ENCODE measurements around the gene COL23A1. TPM values are rescaled to one million over a fixed set of nuclear protein-coding genes. Genes with fewer than 3 reads are reported as not detected.

The COL23A1 gene
- total RNA-seq, 1 experiment from 2014 or later: not detected

GRCh38 chr5:178288401-178289368, 301.5 kb downstream of the COL23A1 start:
- Histone ChIP-seq H3K4me1 (ENCODE audit: insufficient read depth, low read length) (peaks cover 12% of the 10 kb centered on the region; the same call in 1 of the 2 replicates), H3K36me3 (ENCODE audit: low read depth, low read length) (no peaks in the 10 kb centered on the region), H3K27ac (ENCODE audit: low read length) (no peak overlapping the region), H4K20me1 (ENCODE audit: low read length) (no peaks in the 10 kb centered on the region), H3K9ac (ENCODE audit: low read length) (no peak overlapping the region), H3K9me3 (ENCODE audit: low read length) (no peaks in the 10 kb centered on the region), H3K4me3 (ENCODE audit: low read length) (peak overlapping the region; percentile 11; the same call in 1 of the 2 replicates), H3K4me2 (ENCODE audit: low read length) (peak overlapping the region; percentile 50), H3K79me2 (ENCODE audit: low read length) (no peaks in the 10 kb centered on the region), H3K9me2 (replicated peaks; ENCODE audit: low read length) (no peaks in the 10 kb centered on the region), H2AFZ (ENCODE audit: low read length) (no peak overlapping the region; the same call in 1 of the 2 replicates), H3K27me3 (ENCODE audit: low read length) (peaks cover 51% of the 10 kb centered on the region), H3F3A (ENCODE audit: low read length, unreplicated experiment) (no peaks in the 10 kb centered on the region)
- ChIA-PET POLR2A (ENCODE audit: unreplicated experiment) (no interaction called here), CTCF (no interaction called here)
- peak; percentile 56 for DNase-seq
- intact Hi-C loops (cut with micrococcal nuclease): no loop called here
- peak; percentile 10 for TF ChIP-seq EZH2 (IDR thresholded peaks at IDR 0.05; ENCODE audit: low read length, unreplicated experiment)
- TF ChIP-seq, protein P1, sequence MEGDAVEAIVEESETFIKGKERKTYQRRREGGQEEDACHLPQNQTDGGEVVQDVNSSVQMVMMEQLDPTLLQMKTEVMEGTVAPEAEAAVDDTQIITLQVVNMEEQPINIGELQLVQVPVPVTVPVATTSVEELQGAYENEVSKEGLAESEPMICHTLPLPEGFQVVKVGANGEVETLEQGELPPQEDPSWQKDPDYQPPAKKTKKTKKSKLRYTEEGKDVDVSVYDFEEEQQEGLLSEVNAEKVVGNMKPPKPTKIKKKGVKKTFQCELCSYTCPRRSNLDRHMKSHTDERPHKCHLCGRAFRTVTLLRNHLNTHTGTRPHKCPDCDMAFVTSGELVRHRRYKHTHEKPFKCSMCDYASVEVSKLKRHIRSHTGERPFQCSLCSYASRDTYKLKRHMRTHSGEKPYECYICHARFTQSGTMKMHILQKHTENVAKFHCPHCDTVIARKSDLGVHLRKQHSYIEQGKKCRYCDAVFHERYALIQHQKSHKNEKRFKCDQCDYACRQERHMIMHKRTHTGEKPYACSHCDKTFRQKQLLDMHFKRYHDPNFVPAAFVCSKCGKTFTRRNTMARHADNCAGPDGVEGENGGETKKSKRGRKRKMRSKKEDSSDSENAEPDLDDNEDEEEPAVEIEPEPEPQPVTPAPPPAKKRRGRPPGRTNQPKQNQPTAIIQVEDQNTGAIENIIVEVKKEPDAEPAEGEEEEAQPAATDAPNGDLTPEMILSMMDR (conservative IDR thresholded peaks at IDR 0.05; ENCODE audit: low read depth, low read length): no peak
- BruUV-seq (replicated peaks): no TSS peak
- ATAC-seq: peak; percentile 54

- Histone ChIP-seq H3K79me2 (ENCODE audit: low read length) (no peaks in the 10 kb centered on the region), H3K4me3 (ENCODE audit: low read length) (no peak overlapping the region), H3K9me2 (replicated peaks; ENCODE audit: low read length) (no peaks in the 10 kb centered on the region), H4K20me1 (ENCODE audit: low read length) (no peaks in the 10 kb centered on the region), H3K9ac (ENCODE audit: low read length) (no peak overlapping the region), H3K4me1 (ENCODE audit: insufficient read depth, low read length) (peaks cover 12% of the 10 kb centered on the region; the same call in 1 of the 2 replicates), H3K27ac (ENCODE audit: low read length) (no peak overlapping the region), H3F3A (ENCODE audit: low read length, unreplicated experiment) (no peaks in the 10 kb centered on the region), H2AFZ (ENCODE audit: low read length) (no peak overlapping the region), H3K27me3 (ENCODE audit: low read length) (peaks cover 51% of the 10 kb centered on the region), H3K4me2 (ENCODE audit: low read length) (no peak overlapping the region), H3K36me3 (ENCODE audit: low read depth, low read length) (no peaks in the 10 kb centered on the region), H3K9me3 (ENCODE audit: low read length) (no peaks in the 10 kb centered on the region)
- intact Hi-C loops (cut with micrococcal nuclease): no loop called here
- POLR2A ChIA-PET (ENCODE audit: unreplicated experiment): no interaction called here
- no peak for TF ChIP-seq EZH2 (IDR thresholded peaks at IDR 0.05; ENCODE audit: low read length, unreplicated experiment)
- TF ChIP-seq, protein P1 (conservative IDR thresholded peaks at IDR 0.05; ENCODE audit: low read depth, low read length): no peak
- no peak for TF ChIP-seq EZH2phosphoT487 (IDR thresholded peaks at IDR 0.05; ENCODE audit: borderline replicate concordance, low read length)
- ATAC-seq (no peak), DNase-seq (no peak)
- no TSS peak for BruUV-seq (replicated peaks)
- CTCF ChIA-PET: no interaction called here
Observed at GRCh38 chr5:178287791-178288105, 302.4 kb downstream of the COL23A1 start.

Measured in PC-3 (cell line).